RKO (cell line): Measurements from ENCODE around the gene TUBE1.

Source experiments
- DNase-seq: peaks from one replicate; pipeline ENCODE4 v3.0.0-alpha.2; 2016; ENCODE audit warnings: low spot score

TUBE1 gene

GRCh38 chr6:112036088-112036637 is 51.1 kb downstream of the TUBE1 start:
- no peak for DNase-seq

- no peak for DNase-seq
These were observed 52.7 kb downstream of the TUBE1 start for GRCh38 chr6:112034616-112034995.

- no peak for DNase-seq
These were observed 53.3 kb downstream of the TUBE1 start for GRCh38 chr6:112033791-112034615.

GRCh38 chr6:112032728-112033127 is 54.6 kb downstream of the TUBE1 start:
- no peak for DNase-seq

- DNase-seq: no peak
These were observed 55.3 kb downstream of the TUBE1 start for GRCh38 chr6:112031960-112032359.

- DNase-seq: no peak
These were observed 56.2 kb downstream of the TUBE1 start for GRCh38 chr6:112030961-112031660.

- DNase-seq: no peak
These were observed 56.9 kb downstream of the TUBE1 start for GRCh38 chr6:112030206-112030960.

GRCh38 chr6:112029045-112029822 is 58.0 kb downstream of the TUBE1 start:
- DNase-seq: peak; percentile 58

GRCh38 chr6:112027942-112028674 is 59.2 kb downstream of the TUBE1 start:
- DNase-seq: no peak

GRCh38 chr6:112026933-112027332 is 60.3 kb downstream of the TUBE1 start:
- no peak for DNase-seq

- DNase-seq: no peak
These were observed 62.8 kb downstream of the TUBE1 start for GRCh38 chr6:112024464-112024863.

GRCh38 chr6:112022749-112023148 is 64.5 kb downstream of the TUBE1 start:
- no peak for DNase-seq

- no peak for DNase-seq
These were observed 65.5 kb downstream of the TUBE1 start for GRCh38 chr6:112021691-112022310.
